HEK293 (cell line): ENCODE data around the gene CFAP107.

Experiments
- CTCF ChIA-PET: fragments of 350-600 bp; formaldehyde crosslinking; extraction: SDS; loops from one replicate; lab custom pipeline; 2021; ENCODE audit warnings: antibody characterized with exemption; lab: Yijun Ruan, JAX
- POLR2A ChIA-PET: fragments of 300-600 bp; formaldehyde crosslinking; extraction: SDS; loops from one replicate; lab custom pipeline; 2020; ENCODE audit warnings: antibody characterized with exemption, inconsistent platforms; lab: Yijun Ruan, JAX
- H3K27ac ChIP-seq: fragments of 200-500 bp; sonication (Bioruptor generic); 2 replicates; pipeline ENCODE4 v1.5.1; 2014; ENCODE audit warnings: low read depth, low read length, control low read depth, inconsistent platforms; ENCODE audit errors: extremely low read depth
- H3K36me3 ChIP-seq, 2 experiments: fragments of 200-500 bp in 1 of 2; sonication (Bioruptor generic) in 1 of 2; 1 replicate in 1 of 2; 2 replicates in 1 of 2; pipeline ENCODE4 v1.5.1; 2014 to 2017; ENCODE audit warnings: inconsistent platforms in 2 of 2, low read length in 2 of 2; ENCODE audit not compliant: control insufficient read depth in 2 of 2, insufficient read depth in 1 of 2
- H3K4me1 ChIP-seq: fragments of 200-500 bp; sonication (Bioruptor generic); 2 replicates; pipeline ENCODE4 v1.5.1; 2014; ENCODE audit warnings: mild to moderate bottlenecking, low read length, inconsistent platforms; ENCODE audit not compliant: control insufficient read depth, insufficient read depth
- H3K4me3 ChIP-seq: 2 replicates; pipeline ENCODE4 v1.5.1; 2011; ENCODE audit warnings: low read depth, mild to moderate bottlenecking, control low read depth, low read length, moderate library complexity
- H3K9me3 ChIP-seq: fragments of 200-500 bp; sonication (Bioruptor generic); 2 replicates; pipeline ENCODE4 v1.5.1; 2014; ENCODE audit warnings: low read depth, low read length, inconsistent platforms; ENCODE audit not compliant: control insufficient read depth, insufficient read depth
- GLI4 ChIP-seq: fragments of 450-650 bp; formaldehyde crosslinking; IDR thresholded peaks from 2 replicates; pipeline ENCODE4 v1.5.1; 2016; ENCODE audit warnings: missing biosample characterization, missing genetic modification characterization
- HOXD13 ChIP-seq: sonication (generic); formaldehyde crosslinking; IDR thresholded peaks from 2 replicates; pipeline ENCODE4 v1.8.0; 2022; ENCODE audit warnings: missing genetic modification reagents, borderline replicate concordance
- KLF7 ChIP-seq: fragments of 450-650 bp; formaldehyde crosslinking; IDR thresholded peaks from 2 replicates; pipeline ENCODE4 v1.5.1; 2016; ENCODE audit warnings: missing biosample characterization, missing genetic modification characterization, borderline replicate concordance
- ZBTB20 ChIP-seq: fragments of 450-650 bp; formaldehyde crosslinking; IDR thresholded peaks from 2 replicates; pipeline ENCODE4 v1.5.1; 2016; ENCODE audit warnings: missing biosample characterization, missing genetic modification characterization
- ZBTB8A ChIP-seq: fragments of 450-650 bp; formaldehyde crosslinking; IDR thresholded peaks from 2 replicates; pipeline ENCODE4 v1.5.1; 2016; ENCODE audit warnings: missing biosample characterization, missing genetic modification characterization
- ZNF138 ChIP-seq: fragments of 450-650 bp; formaldehyde crosslinking; IDR thresholded peaks from 2 replicates; pipeline ENCODE4 v1.5.1; 2016; ENCODE audit warnings: missing biosample characterization, missing genetic modification characterization, borderline replicate concordance
- ZNF146 ChIP-seq: fragments of 450-650 bp; formaldehyde crosslinking; IDR thresholded peaks from 2 replicates; pipeline ENCODE4 v1.5.1; 2016; ENCODE audit warnings: missing biosample characterization, missing genetic modification characterization
- ZNF19 ChIP-seq: fragments of 450-650 bp; formaldehyde crosslinking; IDR thresholded peaks from 2 replicates; pipeline ENCODE4; 2016; ENCODE audit warnings: missing biosample characterization, missing genetic modification characterization, low read depth
- ZNF211 ChIP-seq: fragments of 450-650 bp; formaldehyde crosslinking; IDR thresholded peaks from 2 replicates; pipeline ENCODE4 v1.5.1; 2016; ENCODE audit warnings: low read depth, missing biosample characterization, missing genetic modification characterization
- ZNF302 ChIP-seq: fragments of 450-650 bp; formaldehyde crosslinking; IDR thresholded peaks from 2 replicates; pipeline ENCODE4 v1.5.1; 2016; ENCODE audit warnings: missing biosample characterization, missing genetic modification characterization, low read depth
- ZNF391 ChIP-seq: fragments of 450-650 bp; formaldehyde crosslinking; IDR thresholded peaks from 2 replicates; pipeline ENCODE4 v1.5.1; 2016; ENCODE audit warnings: low read depth, missing biosample characterization, missing genetic modification characterization, borderline replicate concordance
- ZNF530 ChIP-seq: fragments of 450-650 bp; formaldehyde crosslinking; IDR thresholded peaks from 2 replicates; pipeline ENCODE4 v1.5.1; 2016; ENCODE audit warnings: low read depth, missing biosample characterization, missing genetic modification characterization
- ZNF561 ChIP-seq: fragments of 450-650 bp; IDR thresholded peaks from 2 replicates; pipeline ENCODE4 v1.5.1; 2018; ENCODE audit warnings: missing biosample characterization, missing genetic modification characterization, borderline replicate concordance
- ZNF629 ChIP-seq: fragments of 450-650 bp; formaldehyde crosslinking; IDR thresholded peaks from 2 replicates; pipeline ENCODE4 v1.5.1; 2017; ENCODE audit warnings: missing biosample characterization, missing genetic modification characterization
- ZNF664 ChIP-seq: fragments of 450-650 bp; formaldehyde crosslinking; IDR thresholded peaks from 2 replicates; pipeline ENCODE4 v1.5.1; 2016; ENCODE audit warnings: missing biosample characterization, missing genetic modification characterization
- ZNF776 ChIP-seq: fragments of 450-650 bp; formaldehyde crosslinking; IDR thresholded peaks from 2 replicates; pipeline ENCODE4 v1.5.0; 2017; ENCODE audit warnings: missing biosample characterization, missing genetic modification characterization, borderline replicate concordance
- TF ChIP-seq, protein P1 (sequence below): fragments of 450-650 bp; formaldehyde crosslinking; IDR thresholded peaks from 2 replicates; pipeline ENCODE4 v1.5.1; 2016; ENCODE audit warnings: missing biosample characterization, missing genetic modification characterization
- TF ChIP-seq, protein P2 (sequence below): fragments of 450-650 bp; formaldehyde crosslinking; IDR thresholded peaks from 2 replicates; pipeline ENCODE4 v1.5.1; 2016; ENCODE audit warnings: missing biosample characterization, missing genetic modification characterization, borderline replicate concordance
- TF ChIP-seq, protein P3 (sequence below): fragments of 450-650 bp; formaldehyde crosslinking; IDR thresholded peaks from 2 replicates; pipeline ENCODE4 v1.5.1; 2016; ENCODE audit warnings: missing biosample characterization, missing genetic modification characterization
- TF ChIP-seq, protein P4 (sequence below): fragments of 450-650 bp; formaldehyde crosslinking; IDR thresholded peaks from 2 replicates; pipeline ENCODE4 v1.5.1; 2016; ENCODE audit warnings: missing biosample characterization, missing genetic modification characterization
- TF ChIP-seq, protein P5 (sequence below): fragments of 450-650 bp; formaldehyde crosslinking; IDR thresholded peaks from 2 replicates; pipeline ENCODE4 v1.5.0; 2017; ENCODE audit warnings: missing biosample characterization, missing genetic modification characterization, borderline replicate concordance

The CFAP107 gene

DNA sequence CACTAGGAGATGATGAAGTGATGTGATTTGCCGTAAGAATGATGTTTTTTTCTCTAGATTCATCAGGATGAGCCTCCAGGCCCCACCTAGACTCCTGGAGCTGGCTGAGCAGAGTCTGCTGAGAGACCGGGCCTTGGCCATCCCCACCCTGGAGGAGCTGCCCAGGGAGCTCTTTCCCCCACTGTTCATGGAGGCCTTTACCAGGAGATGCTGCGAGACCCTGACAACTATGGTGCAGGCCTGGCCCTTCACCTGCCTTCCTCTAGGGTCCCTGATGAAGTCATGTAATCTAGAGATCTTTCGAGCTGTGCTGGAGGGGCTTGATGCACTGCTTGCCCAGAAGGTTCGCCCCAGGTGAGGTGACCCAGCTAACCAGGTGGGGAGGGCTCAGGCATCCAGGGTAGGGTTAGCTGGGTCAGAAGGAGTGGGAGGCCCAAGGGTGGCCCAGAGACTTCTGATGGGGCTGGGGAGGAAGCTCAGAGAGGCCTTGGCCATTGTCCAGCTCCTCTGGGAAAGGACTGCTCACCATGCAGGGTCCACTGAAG, 28.9 kb downstream of the CFAP107 start:
- H3K9me3 ChIP-seq, result no peaks in the 10 kb centered on the region
- no peak overlapping the region for H3K4me3 ChIP-seq
- TF ChIP-seq, protein P1, sequence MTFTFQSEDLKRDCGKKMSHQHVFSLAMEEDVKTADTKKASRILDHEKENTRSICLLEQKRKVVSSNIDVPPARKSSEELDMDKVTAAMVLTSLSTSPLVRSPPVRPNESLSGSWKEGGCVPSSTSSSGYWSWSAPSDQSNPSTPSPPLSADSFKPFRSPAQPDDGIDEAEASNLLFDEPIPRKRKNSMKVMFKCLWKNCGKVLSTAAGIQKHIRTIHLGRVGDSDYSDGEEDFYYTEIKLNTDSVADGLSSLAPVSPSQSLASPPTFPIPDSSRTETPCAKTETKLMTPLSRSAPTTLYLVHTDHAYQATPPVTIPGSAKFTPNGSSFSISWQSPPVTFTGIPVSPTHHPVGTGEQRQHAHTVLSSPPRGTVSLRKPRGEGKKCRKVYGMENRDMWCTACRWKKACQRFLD, result no peak
- TF ChIP-seq, protein P2, sequence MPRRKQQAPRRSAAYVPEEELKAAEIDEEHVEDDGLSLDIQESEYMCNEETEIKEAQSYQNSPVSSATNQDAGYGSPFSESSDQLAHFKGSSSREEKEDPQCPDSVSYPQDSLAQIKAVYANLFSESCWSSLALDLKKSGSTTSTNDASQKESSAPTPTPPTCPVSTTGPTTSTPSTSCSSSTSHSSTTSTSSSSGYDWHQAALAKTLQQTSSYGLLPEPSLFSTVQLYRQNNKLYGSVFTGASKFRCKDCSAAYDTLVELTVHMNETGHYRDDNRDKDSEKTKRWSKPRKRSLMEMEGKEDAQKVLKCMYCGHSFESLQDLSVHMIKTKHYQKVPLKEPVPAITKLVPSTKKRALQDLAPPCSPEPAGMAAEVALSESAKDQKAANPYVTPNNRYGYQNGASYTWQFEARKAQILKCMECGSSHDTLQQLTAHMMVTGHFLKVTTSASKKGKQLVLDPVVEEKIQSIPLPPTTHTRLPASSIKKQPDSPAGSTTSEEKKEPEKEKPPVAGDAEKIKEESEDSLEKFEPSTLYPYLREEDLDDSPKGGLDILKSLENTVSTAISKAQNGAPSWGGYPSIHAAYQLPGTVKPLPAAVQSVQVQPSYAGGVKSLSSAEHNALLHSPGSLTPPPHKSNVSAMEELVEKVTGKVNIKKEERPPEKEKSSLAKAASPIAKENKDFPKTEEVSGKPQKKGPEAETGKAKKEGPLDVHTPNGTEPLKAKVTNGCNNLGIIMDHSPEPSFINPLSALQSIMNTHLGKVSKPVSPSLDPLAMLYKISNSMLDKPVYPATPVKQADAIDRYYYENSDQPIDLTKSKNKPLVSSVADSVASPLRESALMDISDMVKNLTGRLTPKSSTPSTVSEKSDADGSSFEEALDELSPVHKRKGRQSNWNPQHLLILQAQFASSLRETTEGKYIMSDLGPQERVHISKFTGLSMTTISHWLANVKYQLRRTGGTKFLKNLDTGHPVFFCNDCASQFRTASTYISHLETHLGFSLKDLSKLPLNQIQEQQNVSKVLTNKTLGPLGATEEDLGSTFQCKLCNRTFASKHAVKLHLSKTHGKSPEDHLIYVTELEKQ (tag by site-specific recombination), result no peak
- no peak for TF ChIP-seq ZNF664 (tag by site-specific recombination)
- no peak for TF ChIP-seq ZNF391 (tag by site-specific recombination)
- TF ChIP-seq, protein P3, sequence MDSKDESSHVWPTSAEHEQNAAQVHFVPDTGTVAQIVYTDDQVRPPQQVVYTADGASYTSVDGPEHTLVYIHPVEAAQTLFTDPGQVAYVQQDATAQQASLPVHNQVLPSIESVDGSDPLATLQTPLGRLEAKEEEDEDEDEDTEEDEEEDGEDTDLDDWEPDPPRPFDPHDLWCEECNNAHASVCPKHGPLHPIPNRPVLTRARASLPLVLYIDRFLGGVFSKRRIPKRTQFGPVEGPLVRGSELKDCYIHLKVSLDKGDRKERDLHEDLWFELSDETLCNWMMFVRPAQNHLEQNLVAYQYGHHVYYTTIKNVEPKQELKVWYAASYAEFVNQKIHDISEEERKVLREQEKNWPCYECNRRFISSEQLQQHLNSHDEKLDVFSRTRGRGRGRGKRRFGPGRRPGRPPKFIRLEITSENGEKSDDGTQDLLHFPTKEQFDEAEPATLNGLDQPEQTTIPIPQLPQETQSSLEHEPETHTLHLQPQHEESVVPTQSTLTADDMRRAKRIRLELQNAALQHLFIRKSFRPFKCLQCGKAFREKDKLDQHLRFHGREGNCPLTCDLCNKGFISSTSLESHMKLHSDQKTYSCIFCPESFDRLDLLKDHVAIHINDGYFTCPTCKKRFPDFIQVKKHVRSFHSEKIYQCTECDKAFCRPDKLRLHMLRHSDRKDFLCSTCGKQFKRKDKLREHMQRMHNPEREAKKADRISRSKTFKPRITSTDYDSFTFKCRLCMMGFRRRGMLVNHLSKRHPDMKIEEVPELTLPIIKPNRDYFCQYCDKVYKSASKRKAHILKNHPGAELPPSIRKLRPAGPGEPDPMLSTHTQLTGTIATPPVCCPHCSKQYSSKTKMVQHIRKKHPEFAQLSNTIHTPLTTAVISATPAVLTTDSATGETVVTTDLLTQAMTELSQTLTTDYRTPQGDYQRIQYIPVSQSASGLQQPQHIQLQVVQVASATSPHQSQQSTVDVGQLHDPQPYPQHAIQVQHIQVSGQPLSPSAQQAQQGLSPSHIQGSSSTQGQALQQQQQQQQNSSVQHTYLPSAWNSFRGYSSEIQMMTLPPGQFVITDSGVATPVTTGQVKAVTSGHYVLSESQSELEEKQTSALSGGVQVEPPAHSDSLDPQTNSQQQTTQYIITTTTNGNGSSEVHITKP (tag by site-specific recombination), result no peak
- TF ChIP-seq, protein P4, sequence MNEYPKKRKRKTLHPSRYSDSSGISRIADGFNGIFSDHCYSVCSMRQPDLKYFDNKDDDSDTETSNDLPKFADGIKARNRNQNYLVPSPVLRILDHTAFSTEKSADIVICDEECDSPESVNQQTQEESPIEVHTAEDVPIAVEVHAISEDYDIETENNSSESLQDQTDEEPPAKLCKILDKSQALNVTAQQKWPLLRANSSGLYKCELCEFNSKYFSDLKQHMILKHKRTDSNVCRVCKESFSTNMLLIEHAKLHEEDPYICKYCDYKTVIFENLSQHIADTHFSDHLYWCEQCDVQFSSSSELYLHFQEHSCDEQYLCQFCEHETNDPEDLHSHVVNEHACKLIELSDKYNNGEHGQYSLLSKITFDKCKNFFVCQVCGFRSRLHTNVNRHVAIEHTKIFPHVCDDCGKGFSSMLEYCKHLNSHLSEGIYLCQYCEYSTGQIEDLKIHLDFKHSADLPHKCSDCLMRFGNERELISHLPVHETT (tag by site-specific recombination), result no peak
- no peak for TF ChIP-seq HOXD13 (CRISPR knock-in tag)
- no peak for TF ChIP-seq ZBTB20 (tag by site-specific recombination)
- no peak for TF ChIP-seq ZNF561 (tag by site-specific recombination)
- H3K36me3 ChIP-seq, result no peaks in the 10 kb centered on the region
- ChIA-PET CTCF (interaction anchor here (0.6 kb wide), 1 partner anchor 661 kb away, joined by 3 read pairs; no protein-coding TSS in a partner anchor), POLR2A (no interaction called here)
- H3K27ac ChIP-seq, result no peak overlapping the region
- no peaks in the 10 kb centered on the region for H3K4me1 ChIP-seq

DNA sequence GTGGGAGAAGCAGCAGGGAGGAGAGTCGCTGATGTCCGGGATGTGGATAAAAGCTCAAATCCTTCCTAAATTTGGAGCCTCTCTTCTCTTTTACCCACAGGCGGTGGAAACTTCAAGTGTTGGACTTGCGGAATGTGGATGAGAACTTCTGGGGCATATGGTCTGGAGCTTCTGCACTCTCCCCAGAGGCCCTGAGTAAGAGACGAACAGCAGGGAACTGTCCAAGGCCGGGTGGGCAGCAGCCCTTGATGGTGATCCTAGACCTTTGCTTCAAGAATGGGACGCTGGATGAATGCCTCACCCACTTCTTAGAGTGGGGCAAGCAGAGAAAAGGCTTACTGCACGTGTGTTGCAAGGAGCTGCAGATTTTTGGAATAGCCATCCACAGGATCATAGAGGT, 29.4 kb downstream of the CFAP107 start:
- POLR2A ChIA-PET, result no interaction called here
- CTCF ChIA-PET, result no interaction called here
- no peaks in the 10 kb centered on the region for H3K9me3 ChIP-seq
- no peak overlapping the region for H3K27ac ChIP-seq
- no peaks in the 10 kb centered on the region for H3K36me3 ChIP-seq
- TF ChIP-seq ZNF776 (tag by site-specific recombination) (no peak), GLI4 (tag by site-specific recombination) (no peak), ZNF530 (tag by site-specific recombination) (no peak), ZNF391 (tag by site-specific recombination) (no peak), ZNF138 (tag by site-specific recombination) (no peak), ZNF19 (tag by site-specific recombination) (no peak), ZNF629 (no peak), ZNF146 (tag by site-specific recombination) (no peak), KLF7 (tag by site-specific recombination) (no peak), ZBTB8A (no peak), ZNF302 (no peak), ZNF211 (no peak)
- TF ChIP-seq, protein P5, sequence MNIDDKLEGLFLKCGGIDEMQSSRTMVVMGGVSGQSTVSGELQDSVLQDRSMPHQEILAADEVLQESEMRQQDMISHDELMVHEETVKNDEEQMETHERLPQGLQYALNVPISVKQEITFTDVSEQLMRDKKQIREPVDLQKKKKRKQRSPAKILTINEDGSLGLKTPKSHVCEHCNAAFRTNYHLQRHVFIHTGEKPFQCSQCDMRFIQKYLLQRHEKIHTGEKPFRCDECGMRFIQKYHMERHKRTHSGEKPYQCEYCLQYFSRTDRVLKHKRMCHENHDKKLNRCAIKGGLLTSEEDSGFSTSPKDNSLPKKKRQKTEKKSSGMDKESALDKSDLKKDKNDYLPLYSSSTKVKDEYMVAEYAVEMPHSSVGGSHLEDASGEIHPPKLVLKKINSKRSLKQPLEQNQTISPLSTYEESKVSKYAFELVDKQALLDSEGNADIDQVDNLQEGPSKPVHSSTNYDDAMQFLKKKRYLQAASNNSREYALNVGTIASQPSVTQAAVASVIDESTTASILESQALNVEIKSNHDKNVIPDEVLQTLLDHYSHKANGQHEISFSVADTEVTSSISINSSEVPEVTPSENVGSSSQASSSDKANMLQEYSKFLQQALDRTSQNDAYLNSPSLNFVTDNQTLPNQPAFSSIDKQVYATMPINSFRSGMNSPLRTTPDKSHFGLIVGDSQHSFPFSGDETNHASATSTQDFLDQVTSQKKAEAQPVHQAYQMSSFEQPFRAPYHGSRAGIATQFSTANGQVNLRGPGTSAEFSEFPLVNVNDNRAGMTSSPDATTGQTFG, result no peak
- H3K4me3 ChIP-seq, result no peak overlapping the region
- no peaks in the 10 kb centered on the region for H3K4me1 ChIP-seq
